Activated CD4-positive, alpha-beta T cell treated with anti-CD3 and anti-CD28 coated beads, Interleukin-2, Interleukin-6, amounts not matched to agents 100 ng/mL and 50 ng/mL, durations not matched to agents 16 hours and 8 hours (primary cell): Measurements from ENCODE around the gene IRF2BP2.

Experiments used
- DNase-seq: peaks from one replicate; pipeline ENCODE4 v3.0.0-alpha.2; 2020

IRF2BP2 gene

DNA sequence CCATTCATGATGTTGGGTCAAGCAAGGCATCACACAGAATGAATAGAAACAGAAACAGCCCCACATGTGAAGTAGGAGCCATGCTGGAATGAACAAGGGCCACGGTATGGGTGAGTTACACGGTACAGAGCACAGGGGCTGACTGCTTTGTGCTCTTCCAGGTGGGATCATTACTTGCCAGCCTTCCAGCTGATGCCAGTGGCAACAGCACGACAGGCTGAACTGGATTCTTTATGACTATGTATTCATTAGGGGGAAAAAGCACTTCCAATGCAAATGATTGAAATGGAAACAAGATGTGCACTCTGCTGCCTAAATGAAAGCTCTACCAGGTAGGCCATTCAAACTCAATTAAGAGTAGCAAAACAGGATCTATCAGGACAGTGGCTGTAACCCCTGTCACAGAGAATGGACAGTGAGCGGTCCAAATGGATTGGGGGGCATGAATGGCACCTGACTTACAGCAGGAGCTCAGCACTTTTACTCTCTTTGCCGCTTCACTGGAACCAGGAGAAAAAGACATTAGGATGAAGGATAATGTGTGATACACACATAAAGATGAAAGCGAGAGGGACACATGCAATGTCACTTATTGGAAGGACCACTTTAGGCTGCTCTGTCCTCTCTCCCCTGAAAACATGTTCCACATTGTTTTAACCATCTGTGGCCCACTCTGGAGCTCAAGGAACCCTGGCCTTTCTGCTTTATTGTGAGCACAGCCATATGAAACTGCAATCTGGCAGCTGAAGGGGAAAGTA lies 23.4 kb upstream of the IRF2BP2 start:
- DNase-seq, result no peak

DNA sequence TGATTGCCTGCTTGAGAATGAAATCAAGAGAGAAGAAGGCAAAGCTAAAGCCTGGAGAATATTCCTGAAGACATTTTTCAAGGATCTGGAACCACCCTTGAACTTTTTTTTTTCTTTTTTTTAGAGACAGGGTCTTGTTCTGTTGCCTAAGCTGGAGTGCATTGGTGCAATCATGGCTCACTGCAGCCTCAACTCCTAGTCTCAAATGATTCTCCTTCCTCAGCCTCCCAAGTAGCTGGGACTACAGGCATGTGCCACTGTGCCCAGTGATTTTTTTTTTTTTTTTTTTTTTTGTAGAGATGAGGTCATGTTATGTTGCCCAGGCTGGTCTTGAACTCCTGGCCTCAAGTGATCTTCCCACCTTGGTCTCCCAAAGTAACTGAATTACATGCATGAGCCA lies 22.2 kb upstream of the IRF2BP2 start:
- no peak for DNase-seq

DNA sequence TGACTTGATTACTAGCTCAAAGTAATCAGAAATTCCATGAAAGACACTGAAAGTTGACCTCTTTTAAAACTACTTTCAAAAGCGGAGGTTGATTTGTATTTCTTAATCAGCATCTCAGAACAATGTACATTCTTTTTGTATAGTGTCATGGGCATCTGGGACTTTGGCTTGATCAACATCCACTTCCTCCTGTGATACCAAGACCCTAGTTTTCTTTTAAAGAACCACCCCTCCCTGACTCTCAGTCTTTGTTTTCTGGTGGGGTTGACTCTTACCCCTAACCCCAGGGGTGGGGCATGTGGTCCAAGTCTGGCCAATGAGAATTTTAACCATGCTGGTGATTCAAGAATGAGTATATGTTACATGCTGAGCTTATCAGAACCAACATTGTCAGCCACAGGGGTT lies 21.7 kb upstream of the IRF2BP2 start:
- no peak for DNase-seq

DNA sequence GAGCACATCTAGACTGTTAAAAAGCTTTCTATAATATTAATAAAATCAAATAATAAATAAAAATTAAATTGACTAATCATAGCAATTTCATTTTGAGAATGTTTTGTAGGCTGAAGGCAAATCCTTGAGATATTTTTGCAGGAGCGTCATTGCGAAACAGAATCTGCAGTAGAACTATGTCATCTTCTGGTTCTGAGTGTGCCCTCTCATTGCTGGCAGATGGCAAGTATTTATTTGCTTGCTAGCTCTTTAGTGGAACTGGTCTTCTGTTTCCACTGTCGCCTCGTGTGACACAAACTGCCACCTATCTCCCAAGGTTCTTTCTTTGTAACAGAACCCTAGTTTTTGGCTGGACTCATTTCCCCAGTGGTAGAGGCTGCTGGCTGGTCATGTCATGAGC lies 19.0 kb upstream of the IRF2BP2 start:
- DNase-seq, result peak; percentile 49

DNA sequence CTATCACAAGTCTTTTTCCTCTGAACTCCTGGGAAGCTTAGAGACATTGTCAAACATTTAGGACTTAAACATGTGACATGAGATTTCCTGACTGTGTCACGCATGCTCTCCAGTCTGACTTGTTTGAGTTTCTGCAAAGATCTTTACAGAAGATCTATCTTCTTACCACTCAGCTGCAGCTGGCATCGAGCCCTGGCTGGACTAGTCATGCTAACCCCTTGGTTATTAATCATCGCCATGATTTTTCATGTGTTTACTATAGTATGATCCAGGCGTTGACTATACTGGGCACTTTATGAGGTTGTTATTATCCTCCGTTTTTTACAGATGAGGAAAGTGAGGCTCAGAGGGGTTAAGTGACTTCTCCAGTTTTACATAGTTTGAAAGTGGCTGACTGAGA lies 18.1 kb upstream of the IRF2BP2 start:
- peak; percentile 19 for DNase-seq

DNA sequence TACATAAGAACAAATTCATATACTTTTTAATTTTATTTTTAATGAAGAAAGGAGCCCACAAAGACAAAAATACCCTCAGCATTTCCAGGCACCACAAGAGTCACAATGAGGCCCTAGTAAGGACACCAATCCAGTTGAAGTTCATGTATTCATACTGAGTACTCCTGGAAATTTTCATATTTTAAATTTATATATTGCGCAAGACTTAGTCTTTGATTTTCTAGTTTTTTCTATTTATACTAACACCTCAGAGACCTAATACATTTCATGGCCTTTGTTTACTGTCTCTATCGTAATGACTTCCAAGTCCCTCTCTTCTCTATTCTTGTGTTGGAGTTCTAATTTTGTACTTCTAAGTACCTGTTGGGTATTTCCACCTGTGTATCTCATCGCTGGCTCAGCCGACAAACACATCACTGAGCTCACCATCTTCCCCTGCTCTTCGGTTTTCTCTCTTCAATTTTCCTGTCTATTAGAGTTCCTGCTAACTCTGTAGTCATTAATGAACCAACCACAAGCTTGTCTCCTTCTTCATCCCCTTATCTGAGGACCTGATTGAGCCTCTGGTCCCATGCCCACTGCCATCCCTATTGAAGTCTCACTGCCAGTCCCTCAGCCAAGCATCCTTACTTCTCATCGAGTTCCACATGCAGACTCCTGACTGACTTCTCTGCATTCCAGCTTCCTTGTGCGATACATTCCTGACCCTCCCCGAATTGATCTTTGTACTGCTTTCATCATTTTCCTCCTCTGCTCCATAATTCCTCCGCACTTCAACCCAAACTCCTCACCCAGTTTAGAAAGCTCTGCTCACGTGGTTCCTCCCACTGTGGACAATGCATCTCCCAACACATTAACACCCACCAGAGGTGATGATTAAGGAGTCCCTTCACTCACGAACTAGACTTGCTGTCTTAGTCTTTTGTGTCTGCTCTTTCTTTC lies 17.3 kb upstream of the IRF2BP2 start:
- DNase-seq, result no peak

DNA sequence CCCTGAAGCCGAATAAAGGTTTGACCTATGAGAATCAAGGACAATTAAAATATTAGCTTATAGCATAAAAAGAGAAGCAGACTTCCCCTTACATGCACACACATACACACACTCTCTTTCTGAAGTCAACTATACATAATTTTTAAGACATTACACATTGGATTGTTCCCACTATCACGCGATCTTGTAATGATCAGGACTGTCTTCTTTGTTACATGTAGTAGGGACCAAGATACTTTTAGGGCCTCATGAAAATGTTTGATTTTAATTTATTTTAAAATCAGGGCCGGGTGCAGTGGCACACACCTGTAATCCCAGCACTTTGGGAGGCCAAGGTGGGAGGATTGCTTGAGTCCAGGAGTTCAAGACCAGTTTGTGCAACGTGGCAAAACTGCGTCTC lies 16.4 kb upstream of the IRF2BP2 start:
- DNase-seq, result no peak

DNA sequence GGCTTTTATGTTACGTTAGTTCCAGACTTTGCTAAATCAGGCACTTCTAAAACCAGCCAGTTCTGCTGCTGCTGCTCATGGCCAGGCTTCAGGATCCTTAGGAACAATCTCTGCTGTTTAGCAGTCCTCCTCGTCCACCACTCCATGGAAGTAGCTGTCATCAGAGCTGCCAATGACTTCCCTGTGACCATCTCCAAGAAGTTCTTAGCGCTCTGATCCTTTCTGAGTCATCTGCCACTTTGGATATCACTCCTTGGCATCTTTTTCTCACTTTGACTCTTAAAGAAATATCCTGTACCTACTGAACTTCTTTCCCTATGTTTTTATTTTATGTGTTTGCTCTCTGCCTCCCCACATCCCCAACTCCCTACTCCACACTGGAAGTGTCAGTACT lies 14.7 kb upstream of the IRF2BP2 start:
- no peak for DNase-seq

DNA sequence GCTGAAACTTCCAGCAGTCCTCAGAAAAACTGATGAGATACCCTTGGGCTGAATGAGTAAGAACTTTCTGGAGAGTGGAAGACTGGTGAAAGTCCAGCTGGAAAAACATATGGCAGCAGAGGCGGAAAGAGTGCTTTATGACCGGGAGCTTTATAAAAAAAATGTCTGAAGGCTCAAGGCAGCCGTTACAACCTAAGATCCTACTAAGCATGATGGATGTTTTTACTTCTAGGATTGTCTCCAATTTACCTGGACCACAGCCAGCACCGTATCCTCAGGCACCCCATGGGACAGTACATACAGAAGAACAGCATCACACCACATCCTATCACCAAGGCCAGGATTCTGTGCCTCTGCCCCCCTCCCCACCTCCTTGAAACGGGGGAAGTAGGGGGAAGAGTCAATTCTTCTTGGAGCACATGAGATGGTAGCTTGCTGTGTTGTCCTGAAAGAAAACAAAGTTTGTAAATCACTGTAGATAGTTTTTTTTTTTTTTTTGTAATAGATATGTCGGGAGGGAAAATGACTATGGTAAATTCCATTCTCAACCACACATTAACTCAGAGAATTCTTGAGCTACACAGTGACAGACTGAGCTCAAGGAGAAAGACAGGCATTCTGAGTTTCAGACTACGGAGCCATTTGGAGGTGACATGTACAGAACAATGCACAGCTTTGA lies 11.8 kb upstream of the IRF2BP2 start:
- DNase-seq, result no peak

DNA sequence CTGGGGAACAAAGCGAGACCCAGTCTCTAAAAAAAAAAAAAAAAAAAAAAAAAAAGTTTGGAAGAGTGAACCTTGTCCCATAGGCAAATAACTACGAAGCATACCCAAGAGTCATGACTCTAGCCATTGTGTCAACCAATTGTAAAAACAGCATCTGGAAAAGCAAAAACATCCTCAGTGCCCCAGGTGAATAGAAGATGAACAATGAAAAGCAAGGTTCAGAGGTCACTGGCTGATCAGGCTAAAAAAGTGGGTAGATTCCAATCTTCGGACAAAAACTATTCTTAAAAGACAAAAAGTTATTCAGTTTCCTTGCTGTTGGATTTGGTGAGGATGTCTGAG lies 11.1 kb upstream of the IRF2BP2 start:
- no peak for DNase-seq

DNA sequence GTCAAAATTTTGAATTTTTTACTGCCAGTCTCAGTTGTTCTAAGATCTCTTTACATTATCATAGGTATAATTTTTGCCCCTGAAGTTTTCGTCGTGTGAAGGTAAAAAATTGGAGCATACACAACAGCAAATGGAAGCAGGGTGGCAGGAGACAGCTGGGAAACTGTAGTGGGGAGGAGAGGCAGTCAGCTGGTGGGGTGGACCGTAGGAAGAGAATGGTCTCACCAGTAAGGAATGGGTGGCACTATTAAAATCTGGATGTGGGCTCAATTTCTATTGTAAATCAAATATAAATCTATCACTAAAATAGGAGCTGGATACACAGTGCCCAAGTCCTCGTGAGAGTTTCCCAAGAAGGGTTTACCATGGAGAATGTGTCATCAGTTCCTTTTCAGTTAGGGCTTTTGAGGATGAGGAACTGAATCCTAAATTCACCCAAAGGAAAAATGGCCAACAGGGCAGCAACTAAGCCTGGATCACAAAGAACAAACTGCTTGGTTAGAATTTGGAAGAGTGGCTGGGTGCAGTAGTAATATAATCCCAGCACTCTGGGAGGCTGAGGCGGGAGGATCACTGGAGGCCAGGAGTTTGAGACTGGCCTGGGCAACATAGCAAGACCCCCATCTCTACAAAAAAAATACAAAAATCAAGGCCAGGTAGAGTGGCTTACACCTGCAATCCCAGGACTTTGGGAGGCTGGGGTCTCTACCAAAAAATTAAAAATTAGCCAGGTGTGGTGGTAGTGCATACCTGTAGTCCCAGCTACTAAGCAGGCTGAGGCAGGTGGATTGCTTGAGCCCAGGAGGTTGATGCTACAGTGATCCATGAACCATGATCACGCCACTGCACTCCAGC lies 10.5 kb upstream of the IRF2BP2 start:
- DNase-seq, result no peak

DNA sequence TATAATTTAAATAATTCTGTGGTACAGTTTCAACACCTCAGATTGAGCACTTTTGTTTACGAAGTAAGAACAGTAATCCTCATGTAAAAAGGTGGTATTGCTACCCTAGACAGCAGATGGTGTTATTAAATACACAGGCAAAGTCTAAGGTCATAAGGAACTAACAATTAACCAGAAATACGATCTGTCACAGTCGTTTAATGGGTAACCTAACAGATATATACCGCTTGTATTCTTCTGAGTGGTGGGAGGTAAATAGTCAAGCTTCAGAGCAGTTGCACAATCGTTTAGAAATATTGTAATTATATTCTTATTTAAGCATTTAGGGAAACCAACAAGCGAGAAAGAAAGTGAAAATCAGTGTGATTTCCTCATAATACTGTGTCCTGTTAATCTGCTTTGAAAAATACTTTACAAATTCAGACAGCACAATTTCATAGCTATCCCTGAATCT lies 9.8 kb upstream of the IRF2BP2 start:
- DNase-seq, result no peak

DNA sequence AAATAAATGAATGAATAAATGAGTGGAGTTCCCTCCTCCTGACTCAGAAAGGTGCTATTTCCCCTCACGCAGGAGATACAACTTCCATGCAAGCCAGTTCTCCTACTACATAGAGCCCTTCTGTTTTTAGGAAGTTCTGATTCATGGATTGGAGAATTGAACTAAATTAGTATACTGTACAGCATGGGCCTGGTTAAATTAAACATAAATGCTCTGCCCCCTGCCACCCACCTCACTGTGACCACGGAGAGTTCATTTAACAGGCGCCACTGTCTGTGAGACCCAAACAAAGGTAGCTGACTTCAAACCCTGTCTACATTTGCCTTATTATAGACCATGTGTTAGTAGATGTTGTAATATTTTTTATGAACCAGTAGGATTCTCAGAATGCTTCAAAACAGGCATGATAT lies 9.1 kb upstream of the IRF2BP2 start:
- no peak for DNase-seq

DNA sequence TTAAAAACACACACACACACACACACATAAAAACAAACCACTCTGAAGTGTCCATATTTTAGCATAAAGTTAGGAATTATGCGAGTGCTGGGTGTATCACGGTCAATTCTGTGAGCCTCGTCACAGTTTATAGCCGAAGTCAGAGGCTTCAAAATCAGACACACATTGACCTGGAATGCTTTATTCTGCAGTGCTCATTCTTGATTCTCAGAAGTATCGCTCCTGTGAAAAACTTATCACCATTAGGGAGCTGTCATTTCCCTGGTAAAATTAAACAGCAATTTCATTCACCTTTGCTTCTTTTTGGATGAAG lies 8.7 kb upstream of the IRF2BP2 start:
- no peak for DNase-seq

DNA sequence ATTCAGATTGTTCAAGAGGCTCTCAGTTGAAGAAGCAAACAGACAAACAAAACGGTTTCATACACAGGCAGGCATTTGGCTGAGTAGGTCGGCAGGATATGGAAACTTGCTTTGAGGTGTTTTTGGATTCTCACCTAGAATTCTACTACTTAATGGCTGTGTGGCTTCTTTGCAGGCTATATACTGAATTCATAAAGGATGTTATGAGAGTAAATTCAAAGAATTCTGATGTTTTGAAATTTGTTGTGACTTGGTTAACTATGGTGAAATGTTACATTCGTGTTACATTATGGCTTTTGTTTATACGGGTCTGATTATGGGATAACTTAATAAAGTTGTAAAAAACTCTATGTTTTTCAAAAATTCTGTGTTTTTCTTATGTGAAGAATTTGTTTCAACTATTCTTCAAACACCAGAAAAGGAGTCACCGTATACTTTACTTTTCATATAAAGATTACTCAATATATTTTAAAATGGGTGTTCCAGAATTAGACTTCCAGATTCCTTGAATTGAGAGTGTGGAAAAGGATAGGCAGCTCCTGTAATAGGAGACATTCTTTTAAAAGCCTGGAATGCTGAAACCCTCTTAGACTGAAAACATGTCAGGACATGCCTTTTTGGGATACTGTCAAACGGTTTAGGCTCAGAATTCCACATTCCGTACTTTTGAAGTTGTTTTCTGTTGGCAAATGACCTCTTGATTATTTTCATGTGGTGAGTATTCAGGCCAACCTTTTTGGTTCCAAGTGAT lies 8.2 kb upstream of the IRF2BP2 start:
- no peak for DNase-seq

DNA sequence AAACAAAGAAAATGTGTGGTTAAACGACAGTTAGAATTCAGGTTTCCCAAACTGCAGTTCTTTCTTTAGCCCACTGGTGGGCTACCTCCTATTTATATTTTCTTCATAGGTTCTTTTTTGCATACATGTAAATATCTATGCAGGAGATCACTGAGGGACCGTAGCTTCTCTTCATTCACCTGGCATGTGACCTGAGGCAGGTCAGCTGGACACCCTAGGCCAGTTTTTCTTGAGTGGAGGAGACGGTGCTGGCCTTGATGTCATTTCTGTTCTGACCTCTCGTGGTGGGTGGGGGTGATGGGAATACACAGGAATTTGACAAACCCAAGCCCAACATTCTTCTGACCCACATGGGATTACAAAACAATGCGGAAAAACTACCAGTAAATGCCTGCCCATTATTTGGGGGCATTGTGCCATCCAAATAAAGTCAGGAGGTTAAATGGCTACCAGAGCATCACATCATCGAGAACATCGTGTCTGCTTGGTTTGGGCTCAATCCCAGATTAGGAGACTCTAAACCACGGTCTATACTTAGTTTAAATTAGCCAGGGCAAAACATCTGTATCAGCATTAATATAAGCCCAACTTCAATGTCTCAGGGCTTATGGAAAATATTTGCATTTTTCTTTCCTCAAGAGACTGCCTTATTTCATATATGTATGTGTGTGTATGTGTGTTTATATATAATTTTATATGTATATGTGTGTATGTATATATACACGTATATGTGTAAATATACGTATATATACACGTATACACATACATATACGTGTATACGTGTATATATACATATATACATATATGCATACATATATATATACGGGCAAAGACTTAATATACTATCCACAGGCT lies 7.4 kb upstream of the IRF2BP2 start:
- no peak for DNase-seq

DNA sequence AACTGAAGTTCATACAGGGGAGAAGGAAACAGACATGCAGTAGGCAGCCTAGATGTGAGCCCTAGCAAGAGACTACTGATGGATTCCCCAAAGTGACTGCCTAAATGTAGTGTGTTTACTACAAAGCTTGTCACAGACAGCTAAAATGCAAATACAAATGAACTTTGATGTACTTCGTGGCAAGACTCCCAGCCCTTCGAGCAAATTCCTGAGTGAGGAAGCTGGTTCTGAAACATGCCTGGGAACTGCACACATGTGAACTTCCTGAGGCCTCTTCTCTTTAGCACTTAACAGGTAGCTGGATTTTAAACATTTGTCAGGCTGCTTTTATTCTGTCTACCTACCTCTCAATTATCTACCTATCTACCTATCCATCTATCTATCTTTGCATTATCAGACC lies 6.7 kb upstream of the IRF2BP2 start:
- DNase-seq, result no peak

DNA sequence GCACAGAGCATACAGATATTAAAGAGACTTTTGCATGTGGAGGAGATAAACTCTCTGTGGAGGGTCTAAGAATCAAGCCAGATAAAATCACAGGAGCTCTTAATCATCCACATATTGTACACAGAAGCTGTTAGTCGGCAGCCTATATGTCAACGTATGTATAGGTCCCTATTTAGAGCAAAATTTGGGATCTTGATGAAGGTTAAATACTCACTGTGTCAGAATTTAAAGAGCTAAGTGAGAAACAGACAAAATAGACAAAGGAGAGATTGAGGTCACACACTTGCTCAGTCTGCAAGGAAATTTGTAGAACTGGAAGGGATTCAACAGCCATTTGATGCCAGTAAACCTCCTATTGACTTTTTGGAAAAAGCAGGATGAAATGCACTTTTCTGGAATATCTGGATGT lies 4.1 kb upstream of the IRF2BP2 start:
- DNase-seq, result no peak

DNA sequence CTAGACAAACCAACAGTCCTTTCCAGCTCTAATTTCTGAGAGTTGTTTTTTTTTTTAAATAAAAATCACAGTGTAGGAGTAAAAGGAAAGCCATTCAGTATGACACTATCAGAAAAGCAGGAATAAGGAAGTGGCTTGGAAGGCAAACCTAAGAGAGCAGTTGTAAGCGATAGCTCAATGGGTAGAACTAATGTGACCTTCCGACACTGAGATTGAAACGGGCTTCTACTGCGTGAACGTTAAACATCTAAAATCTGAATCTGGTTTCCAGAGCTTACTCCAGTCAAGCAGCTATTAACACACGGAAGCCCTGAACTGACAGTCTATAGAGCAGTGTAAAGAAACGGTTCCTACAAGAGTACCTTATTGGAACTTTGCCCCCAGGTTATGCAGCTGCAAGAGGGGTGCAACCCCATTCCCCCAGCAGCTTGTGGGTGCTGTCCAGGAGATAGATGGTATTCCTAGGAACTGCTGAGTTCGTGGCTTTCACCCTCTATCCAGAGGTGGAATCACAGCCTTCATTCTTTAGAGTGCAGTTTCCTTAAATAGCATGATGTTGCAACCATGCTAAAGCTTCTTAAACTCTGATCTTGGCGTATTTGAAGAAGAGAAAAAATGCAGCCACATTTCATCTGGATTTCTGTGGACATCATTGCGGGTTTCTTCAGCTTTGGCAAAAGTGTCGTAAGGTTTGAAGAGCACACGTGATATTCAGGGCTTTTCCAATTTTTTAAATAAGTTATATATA lies 3.3 kb upstream of the IRF2BP2 start:
- DNase-seq, result peak; percentile 26
